Neural progenitor cell (in vitro differentiated cells): ENCODE measurements around the gene SAMD4B.

Experiments
- EZH2 ChIP-seq: fragments of 200-600 bp; sonication (generic); IDR thresholded peaks from 2 replicates; pipeline ENCODE4 v1.6.1; 2017; ENCODE audit warnings: antibody characterized with exemption, mild to moderate bottlenecking, moderate library complexity
- EZH2phosphoT487 ChIP-seq: fragments of 200-600 bp; sonication (generic); IDR thresholded peaks from 2 replicates; pipeline ENCODE4 v1.6.1; 2017; ENCODE audit warnings: antibody characterized with exemption
- TF ChIP-seq, protein P1 (sequence below): fragments of 200-600 bp; sonication (generic); IDR thresholded peaks from 2 replicates; pipeline ENCODE4 v1.5.1; 2017; ENCODE audit warnings: antibody characterized with exemption, mild to moderate bottlenecking

DNA sequence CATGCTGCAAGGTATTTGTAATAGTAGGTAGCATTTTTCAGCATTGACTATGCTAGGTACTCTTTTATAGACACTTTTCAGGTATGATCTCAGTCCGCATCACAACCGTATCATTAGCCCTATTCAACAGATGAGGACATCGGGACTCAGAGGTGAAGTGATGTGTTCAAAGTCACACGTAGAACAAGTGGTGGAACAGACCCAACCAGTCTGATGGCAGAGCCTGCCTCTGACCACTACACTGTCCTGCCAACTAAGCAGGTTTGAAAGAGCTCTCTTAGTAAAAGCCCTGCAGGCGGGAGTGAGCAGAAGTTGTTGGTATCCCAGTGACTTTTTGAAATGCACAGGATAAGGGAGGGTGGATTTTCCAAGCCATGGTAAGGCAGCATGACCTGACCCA is 28.5 kb downstream of the SAMD4B start:
- TF ChIP-seq, protein P1, sequence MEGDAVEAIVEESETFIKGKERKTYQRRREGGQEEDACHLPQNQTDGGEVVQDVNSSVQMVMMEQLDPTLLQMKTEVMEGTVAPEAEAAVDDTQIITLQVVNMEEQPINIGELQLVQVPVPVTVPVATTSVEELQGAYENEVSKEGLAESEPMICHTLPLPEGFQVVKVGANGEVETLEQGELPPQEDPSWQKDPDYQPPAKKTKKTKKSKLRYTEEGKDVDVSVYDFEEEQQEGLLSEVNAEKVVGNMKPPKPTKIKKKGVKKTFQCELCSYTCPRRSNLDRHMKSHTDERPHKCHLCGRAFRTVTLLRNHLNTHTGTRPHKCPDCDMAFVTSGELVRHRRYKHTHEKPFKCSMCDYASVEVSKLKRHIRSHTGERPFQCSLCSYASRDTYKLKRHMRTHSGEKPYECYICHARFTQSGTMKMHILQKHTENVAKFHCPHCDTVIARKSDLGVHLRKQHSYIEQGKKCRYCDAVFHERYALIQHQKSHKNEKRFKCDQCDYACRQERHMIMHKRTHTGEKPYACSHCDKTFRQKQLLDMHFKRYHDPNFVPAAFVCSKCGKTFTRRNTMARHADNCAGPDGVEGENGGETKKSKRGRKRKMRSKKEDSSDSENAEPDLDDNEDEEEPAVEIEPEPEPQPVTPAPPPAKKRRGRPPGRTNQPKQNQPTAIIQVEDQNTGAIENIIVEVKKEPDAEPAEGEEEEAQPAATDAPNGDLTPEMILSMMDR: no peak
- TF ChIP-seq EZH2phosphoT487: no peak
- TF ChIP-seq EZH2: no peak
